ENCODE results near the gene NSD2. TPM values are rescaled to one million over a fixed set of nuclear protein-coding genes. Genes with fewer than 3 reads are reported as not detected.

The NSD2 gene
- total RNA-seq, 1 donor from 2014 or later, result 176 TPM

DNA sequence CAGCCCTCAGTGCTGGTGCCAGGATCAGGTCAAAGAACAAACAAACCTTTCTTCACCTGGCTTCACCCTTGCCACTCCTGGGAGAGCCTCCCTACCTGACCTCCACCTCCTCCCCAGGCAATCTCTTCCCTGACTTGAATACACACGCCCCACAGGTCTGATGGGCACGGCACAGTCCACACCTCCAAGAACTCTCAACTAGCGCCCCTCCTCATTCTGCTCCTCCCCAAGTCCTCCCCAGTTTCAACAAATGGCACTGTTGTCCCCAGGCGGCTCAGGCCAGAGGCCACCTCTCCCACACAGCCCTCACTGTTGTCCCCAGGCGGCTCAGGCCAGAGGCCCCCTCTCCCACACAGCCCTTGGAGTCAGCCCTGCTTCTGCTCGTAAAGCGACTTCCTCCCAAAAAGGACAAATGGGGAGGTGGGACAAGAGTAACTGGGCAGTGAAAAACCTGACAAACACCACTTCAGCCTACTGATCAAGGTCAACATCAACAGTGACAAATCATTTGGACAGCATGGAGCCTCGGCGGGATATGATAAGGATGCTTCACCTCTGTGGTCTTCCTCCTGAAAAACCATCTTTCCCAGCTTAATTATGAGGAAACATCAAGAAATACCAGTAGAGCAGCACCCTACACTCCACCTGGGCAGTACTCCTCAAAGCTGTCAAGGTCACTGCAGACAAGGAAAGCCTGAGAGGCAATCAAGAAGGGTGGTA, 18.1 kb upstream of the NSD2 start:
- no peaks in the 10 kb centered on the region for H3K9me3 Mint-ChIP-seq
- Histone ChIP-seq H3K4me3 (no peak overlapping the region), H3F3A (ENCODE audit: low read depth) (peaks cover 6% of the 10 kb centered on the region), H3K4me1 (peaks cover 4% of the 10 kb centered on the region), H4K20me1 (ENCODE audit: low read depth) (peaks cover 55% of the 10 kb centered on the region), H3K27me3 (peaks cover 18% of the 10 kb centered on the region), H3K79me2 (ENCODE audit: low read depth) (peaks cover 45% of the 10 kb centered on the region), H3K36me3 (no peaks in the 10 kb centered on the region), H3K9ac (no peak overlapping the region), H3K9me3 (ENCODE audit: low read depth) (no peaks in the 10 kb centered on the region), H3K4me2 (no peak overlapping the region), H2AFZ (replicated peaks) (no peak overlapping the region), H3K27ac (no peak overlapping the region)
- peak overlapping the region; percentile 44 for H3K27ac Mint-ChIP-seq
- peaks cover 9% of the 10 kb centered on the region for H3K36me3 Mint-ChIP-seq
- H3K4me3 Mint-ChIP-seq, result peak overlapping the region; percentile 47
- TF ChIP-seq EZH2phosphoT487 (IDR thresholded peaks at IDR 0.05), result no peak
- no peak for TF ChIP-seq EZH2 (IDR thresholded peaks at IDR 0.05)
- TF ChIP-seq, protein P1, sequence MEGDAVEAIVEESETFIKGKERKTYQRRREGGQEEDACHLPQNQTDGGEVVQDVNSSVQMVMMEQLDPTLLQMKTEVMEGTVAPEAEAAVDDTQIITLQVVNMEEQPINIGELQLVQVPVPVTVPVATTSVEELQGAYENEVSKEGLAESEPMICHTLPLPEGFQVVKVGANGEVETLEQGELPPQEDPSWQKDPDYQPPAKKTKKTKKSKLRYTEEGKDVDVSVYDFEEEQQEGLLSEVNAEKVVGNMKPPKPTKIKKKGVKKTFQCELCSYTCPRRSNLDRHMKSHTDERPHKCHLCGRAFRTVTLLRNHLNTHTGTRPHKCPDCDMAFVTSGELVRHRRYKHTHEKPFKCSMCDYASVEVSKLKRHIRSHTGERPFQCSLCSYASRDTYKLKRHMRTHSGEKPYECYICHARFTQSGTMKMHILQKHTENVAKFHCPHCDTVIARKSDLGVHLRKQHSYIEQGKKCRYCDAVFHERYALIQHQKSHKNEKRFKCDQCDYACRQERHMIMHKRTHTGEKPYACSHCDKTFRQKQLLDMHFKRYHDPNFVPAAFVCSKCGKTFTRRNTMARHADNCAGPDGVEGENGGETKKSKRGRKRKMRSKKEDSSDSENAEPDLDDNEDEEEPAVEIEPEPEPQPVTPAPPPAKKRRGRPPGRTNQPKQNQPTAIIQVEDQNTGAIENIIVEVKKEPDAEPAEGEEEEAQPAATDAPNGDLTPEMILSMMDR (IDR thresholded peaks at IDR 0.05), result no peak
- peaks cover 4% of the 10 kb centered on the region for H3K27me3 Mint-ChIP-seq (ENCODE audit: insufficient read depth, low read depth)
- H3K4me1 Mint-ChIP-seq, result peaks cover 44% of the 10 kb centered on the region
- DNase-seq (ENCODE audit: low spot score), result no peak

DNA sequence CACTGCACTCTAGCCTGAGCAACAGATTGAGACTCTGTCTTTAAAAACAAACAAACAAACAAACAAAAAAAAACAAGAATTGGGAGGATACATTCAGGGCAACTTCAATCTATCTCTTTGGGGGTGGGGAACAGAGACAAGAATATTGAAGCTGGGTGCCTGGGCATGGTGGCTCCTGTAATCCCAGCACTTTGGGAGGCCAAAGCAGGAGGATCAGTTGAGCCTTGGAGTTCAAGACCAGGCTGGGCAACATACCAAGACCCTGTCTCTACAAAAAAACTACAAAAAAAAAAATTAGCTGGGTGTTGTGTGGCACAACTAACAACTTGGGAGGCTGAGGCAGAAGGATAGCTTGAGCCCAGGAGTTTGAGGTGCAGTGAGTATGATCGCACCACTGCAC, 16.4 kb upstream of the NSD2 start:
- H3K9me3 Mint-ChIP-seq, result no peaks in the 10 kb centered on the region
- H3K79me2 ChIP-seq (ENCODE audit: low read depth), result peaks cover 45% of the 10 kb centered on the region
- peak overlapping the region; percentile 84 for H3K4me3 Mint-ChIP-seq
- H3K4me1 Mint-ChIP-seq, result peaks cover 47% of the 10 kb centered on the region
- H4K20me1 ChIP-seq (ENCODE audit: low read depth), result peaks cover 48% of the 10 kb centered on the region
- no peaks in the 10 kb centered on the region for H3K36me3 ChIP-seq
- peaks cover 4% of the 10 kb centered on the region for H3K27me3 Mint-ChIP-seq (ENCODE audit: insufficient read depth, low read depth)
- no peak overlapping the region for H2AFZ ChIP-seq (replicated peaks)
- H3K9ac ChIP-seq, result no peak overlapping the region
- peak overlapping the region; percentile 98 for H3K4me2 ChIP-seq
- H3F3A ChIP-seq (ENCODE audit: low read depth), result peaks cover 6% of the 10 kb centered on the region
- peaks cover 6% of the 10 kb centered on the region for H3K36me3 Mint-ChIP-seq
- TF ChIP-seq, protein P1 (IDR thresholded peaks at IDR 0.05), result no peak
- no peak for TF ChIP-seq EZH2phosphoT487 (IDR thresholded peaks at IDR 0.05)
- TF ChIP-seq EZH2 (IDR thresholded peaks at IDR 0.05), result no peak
- H3K9me3 ChIP-seq (ENCODE audit: low read depth), result no peaks in the 10 kb centered on the region
- no peak overlapping the region for H3K27ac ChIP-seq
- peaks cover 35% of the 10 kb centered on the region for H3K27me3 ChIP-seq
- H3K27ac Mint-ChIP-seq, result no peak overlapping the region
- H3K4me1 ChIP-seq, result peaks cover 4% of the 10 kb centered on the region
- no peak for DNase-seq (ENCODE audit: low spot score)
- peak overlapping the region; percentile 74 for H3K4me3 ChIP-seq

DNA sequence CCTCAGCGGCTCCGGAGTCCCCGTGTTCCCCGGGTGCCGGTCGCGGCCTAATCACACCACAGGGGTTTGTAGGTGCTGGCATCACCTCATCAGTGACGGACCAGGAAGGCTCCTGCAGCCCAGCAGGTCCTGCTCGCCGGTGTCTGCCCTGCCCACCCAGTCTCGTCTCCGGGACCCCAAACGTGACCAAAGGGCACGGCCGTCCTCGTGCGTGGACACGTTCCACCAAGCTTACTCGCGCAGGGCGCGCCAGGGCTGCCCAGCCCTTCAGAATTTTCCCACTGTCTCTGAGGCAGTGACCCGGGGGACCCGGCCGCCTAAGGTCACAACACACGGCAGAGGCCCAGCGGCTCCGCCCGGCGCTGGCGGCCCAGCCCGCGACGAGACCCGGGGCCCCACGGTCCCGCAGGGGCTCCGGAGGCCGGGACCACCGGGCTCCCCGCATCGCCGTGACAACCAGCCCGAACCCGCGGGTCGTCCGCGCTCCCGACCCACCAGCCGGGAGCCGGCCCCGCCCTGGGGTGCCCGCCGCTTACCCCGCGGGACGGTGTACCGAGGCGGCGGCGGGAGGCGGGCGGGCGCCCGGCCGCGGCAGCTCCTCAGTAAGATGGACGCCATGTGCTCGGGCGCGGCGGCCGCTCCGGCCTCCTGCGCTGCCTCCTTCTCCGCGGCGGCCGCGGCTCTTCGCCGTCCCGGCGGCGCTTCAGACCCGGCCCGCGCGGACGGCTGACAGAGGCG, 15.7 kb upstream of the NSD2 start:
- H3K27ac ChIP-seq, result no peak overlapping the region

More for the DNA sequence above, 15.7 kb upstream of the NSD2 start:
- Mint-ChIP-seq H3K9me3 (no peaks in the 10 kb centered on the region), H3K27ac (no peak overlapping the region), H3K4me1 (peaks cover 47% of the 10 kb centered on the region), H3K36me3 (peaks cover 6% of the 10 kb centered on the region), H3K4me3 (peak overlapping the region; percentile 84), H3K27me3 (ENCODE audit: insufficient read depth, low read depth) (peaks cover 4% of the 10 kb centered on the region)
- no peaks in the 10 kb centered on the region for H3K36me3 ChIP-seq
- peak; percentile 45 for DNase-seq (ENCODE audit: low spot score)
- H3F3A ChIP-seq (ENCODE audit: low read depth), result peaks cover 6% of the 10 kb centered on the region
- peaks cover 41% of the 10 kb centered on the region for H3K79me2 ChIP-seq (ENCODE audit: low read depth)
- peak overlapping the region; percentile 98 for H3K4me2 ChIP-seq
- H2AFZ ChIP-seq (replicated peaks), result peak overlapping the region; percentile 73
- H3K9me3 ChIP-seq (ENCODE audit: low read depth), result no peaks in the 10 kb centered on the region
- H3K9ac ChIP-seq, result peak overlapping the region; percentile 18
- H3K4me1 ChIP-seq, result peaks cover 4% of the 10 kb centered on the region
- peaks cover 43% of the 10 kb centered on the region for H4K20me1 ChIP-seq (ENCODE audit: low read depth)
- peaks cover 42% of the 10 kb centered on the region for H3K27me3 ChIP-seq
- TF ChIP-seq, protein P1 (IDR thresholded peaks at IDR 0.05), result no peak
- TF ChIP-seq EZH2phosphoT487 (IDR thresholded peaks at IDR 0.05), result no peak
- no peak for TF ChIP-seq EZH2 (IDR thresholded peaks at IDR 0.05)
- H3K4me3 ChIP-seq, result peak overlapping the region; percentile 74
